MG63 (cell line): ENCODE measurements around the gene ISCU. TPM values are rescaled to one million over a fixed set of nuclear protein-coding genes. Genes with fewer than 3 reads are reported as not detected.
"Not testable (repeated sequence)": the region's sequence is repeated elsewhere in the genome, so short reads cannot be mapped to it uniquely, and the experiment has no call there.

ENCODE experiments used
- DNase-seq: peaks from one replicate; pipeline ENCODE4 v3.0.0-alpha.2; 2020
- H3K27me3 ChIP-seq: fragments of 250-450 bp; sonication (Bioruptor Pico); 2 replicates; pipeline ENCODE4 v1.5.1; 2020; ENCODE audit warnings: mild to moderate bottlenecking, moderate library complexity
- H3K36me3 ChIP-seq: fragments of 250-450 bp; sonication (Bioruptor Pico); 2 replicates; pipeline ENCODE4 v1.5.1; 2020; ENCODE audit warnings: mild to moderate bottlenecking, moderate library complexity
- H3K4me3 ChIP-seq: fragments of 250-450 bp; sonication (Bioruptor Pico); 2 replicates; pipeline ENCODE4 v1.5.1; 2020; ENCODE audit warnings: mild to moderate bottlenecking, moderate library complexity
- H3K9me3 ChIP-seq: fragments of 250-450 bp; sonication (Bioruptor Pico); 2 replicates; pipeline ENCODE4 v1.5.1; 2020; ENCODE audit warnings: mild to moderate bottlenecking, moderate library complexity
- total RNA-seq: library from RNA; depleted of rRNA; stranded (reverse); fragments of >200 nt; shearing (Covaris generic); gene quantifications from 2 replicates; pipeline ENCODE4 v1.2.3, GENCODE V29; 2014; ENCODE audit warnings: low replicate concordance; rRNA removed

Gene ISCU
- total RNA-seq, 1 experiment from 2014 or later: 130 TPM

DNA sequence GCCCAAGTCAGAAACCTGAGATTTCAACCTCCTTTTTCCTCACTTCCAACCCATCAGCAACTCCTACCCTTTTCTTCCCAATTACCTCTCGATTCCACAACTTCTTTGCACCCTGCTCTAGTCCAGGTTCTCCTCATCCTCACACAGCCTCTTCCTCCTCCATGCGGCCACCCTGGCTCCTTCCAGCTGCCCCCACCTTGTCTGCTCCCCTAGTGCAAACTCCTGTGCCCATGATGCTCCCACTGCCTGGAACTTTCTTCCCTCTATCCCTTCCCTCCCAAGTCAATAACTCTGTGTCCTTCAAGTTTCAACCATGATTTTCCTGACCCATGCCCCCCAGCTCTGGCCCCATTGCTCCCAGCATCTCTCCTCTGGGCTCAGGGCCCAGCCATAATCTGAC is 54.0 kb downstream of the ISCU start:
- H3K4me3 ChIP-seq: no peak overlapping the region
- no peaks in the 10 kb centered on the region for H3K27me3 ChIP-seq
- H3K36me3 ChIP-seq: no peaks in the 10 kb centered on the region
- H3K9me3 ChIP-seq: 0 out of 2 replicates have a peak, but pooled peaks cover 4% of the 10 kb centered on the region
- no peak for DNase-seq

DNA sequence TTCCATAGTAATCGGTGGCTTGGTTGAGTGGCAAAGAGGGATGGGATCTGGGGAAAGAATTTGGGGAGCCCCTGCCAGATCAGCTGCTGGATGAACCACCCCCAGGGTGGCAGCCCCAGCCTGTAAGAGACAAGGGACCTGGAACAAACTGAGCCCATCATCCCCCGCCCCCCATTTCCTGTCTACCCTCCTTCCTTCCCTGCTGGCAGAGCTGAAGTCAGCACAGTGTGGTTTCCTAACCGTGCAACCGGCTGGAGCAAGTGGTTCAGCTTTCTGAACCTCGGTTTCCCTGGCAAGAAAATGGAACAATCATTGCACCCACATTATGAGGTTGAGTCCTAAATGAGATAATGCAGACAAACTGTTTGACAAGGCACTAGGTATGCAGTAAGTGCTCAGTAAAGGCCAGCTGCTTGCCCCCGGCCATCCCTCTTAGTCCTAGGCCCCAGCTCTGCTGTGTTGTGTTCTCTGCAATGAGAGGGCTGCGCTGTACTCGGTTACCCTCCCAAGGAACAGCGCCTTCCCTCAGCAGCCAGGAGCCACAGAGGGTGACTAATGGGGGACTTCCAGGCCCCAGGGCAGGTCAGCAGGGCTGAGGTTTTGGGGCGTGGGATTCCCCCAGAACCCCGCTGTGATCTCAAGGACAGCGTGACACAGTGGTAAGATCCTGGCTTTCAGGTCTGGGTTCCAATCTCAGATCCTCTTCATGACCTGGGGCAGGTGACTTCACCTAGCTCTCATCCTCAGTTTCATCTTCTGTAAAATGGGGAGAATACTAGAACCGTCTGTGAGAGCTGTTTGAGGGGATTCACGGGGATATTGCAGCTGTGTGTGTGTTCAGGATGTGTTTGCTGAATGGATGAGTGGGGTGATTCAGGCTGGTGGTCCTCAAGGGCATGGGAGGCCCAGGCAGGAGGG is 54.8 kb downstream of the ISCU start:
- H3K9me3 ChIP-seq: 0 out of 2 replicates have a peak, but pooled peaks cover 4% of the 10 kb centered on the region
- H3K36me3 ChIP-seq: no peaks in the 10 kb centered on the region
- no peak overlapping the region for H3K4me3 ChIP-seq
- peak; percentile 49 for DNase-seq
- no peaks in the 10 kb centered on the region for H3K27me3 ChIP-seq

GRCh38 chr12:108618079-108618952 is 55.9 kb downstream of the ISCU start:
- 0 out of 2 replicates have a peak, but pooled peaks cover 4% of the 10 kb centered on the region for H3K9me3 ChIP-seq
- no peaks in the 10 kb centered on the region for H3K27me3 ChIP-seq
- DNase-seq: peak; percentile 76
- no peaks in the 10 kb centered on the region for H3K36me3 ChIP-seq
- no peak overlapping the region for H3K4me3 ChIP-seq

- not testable (repeated sequence) for H3K27me3 ChIP-seq, H3K4me3 ChIP-seq, DNase-seq, H3K9me3 ChIP-seq, H3K36me3 ChIP-seq
Observed at GRCh38 chr12:108618953-108619274, 56.5 kb downstream of the ISCU start.

Other genes starting within 250 kb of the ISCU start
- 1.3 and 1.5 TPM in 2 replicates for gene CMKLR1, start 223.3 kb upstream of the ISCU start, total RNA-seq
- gene FICD, start 47.3 kb upstream of the ISCU start, total RNA-seq: 0.62 and 1.6 TPM in 2 replicates
- 27.6 and 62.9 TPM in 2 replicates for gene SART3, start 1.4 kb upstream of the ISCU start, total RNA-seq
- gene TMEM119, start 35.5 kb downstream of the ISCU start, total RNA-seq: 24.2 and 31.2 TPM in 2 replicates
- 0.39 and 2.5 TPM in 2 replicates for gene SELPLG, start 71.3 kb downstream of the ISCU start, total RNA-seq
- 228 and 229 TPM in 2 replicates for gene CORO1C, start 168.9 kb downstream of the ISCU start, total RNA-seq